OCI-LY1 (cell line): ENCODE measurements around the gene NAA11.

Experiments used
- EZH2 ChIP-seq: fragments of 200-600 bp; sonication (generic), shearing (Covaris generic); IDR thresholded peaks from 2 replicates; pipeline ENCODE4 v1.8.0; 2017; ENCODE audit warnings: borderline replicate concordance, mixed run types, mild to moderate bottlenecking, antibody characterized with exemption, low read length, moderate library complexity, mixed read lengths
- TF ChIP-seq, protein P1 (sequence below): fragments of 200-600 bp; sonication (generic), shearing (Covaris generic); IDR thresholded peaks from 2 replicates; pipeline ENCODE4 v1.5.1; 2017; ENCODE audit warnings: mild to moderate bottlenecking, antibody characterized with exemption, low read length, moderate library complexity, mixed read lengths

DNA sequence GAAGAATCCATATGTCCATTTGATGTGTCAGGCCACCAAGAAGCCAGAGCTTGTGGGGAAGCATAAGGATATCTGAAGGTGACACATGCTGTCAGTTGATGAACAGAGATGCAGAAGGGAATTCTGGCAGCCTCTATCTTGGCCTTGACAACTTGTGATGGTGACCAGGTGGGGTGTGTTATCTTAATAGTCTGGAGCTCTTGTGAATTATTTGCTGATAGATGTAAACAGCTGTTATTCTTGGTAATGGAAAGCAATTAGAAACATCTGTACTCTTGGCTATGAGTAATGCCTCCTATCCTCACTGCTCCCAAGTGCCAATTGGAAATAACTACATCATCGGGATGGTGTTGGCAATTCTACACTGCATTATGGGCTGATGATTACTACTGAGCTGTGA lies 51.9 kb downstream of the NAA11 start:
- TF ChIP-seq, protein P1, sequence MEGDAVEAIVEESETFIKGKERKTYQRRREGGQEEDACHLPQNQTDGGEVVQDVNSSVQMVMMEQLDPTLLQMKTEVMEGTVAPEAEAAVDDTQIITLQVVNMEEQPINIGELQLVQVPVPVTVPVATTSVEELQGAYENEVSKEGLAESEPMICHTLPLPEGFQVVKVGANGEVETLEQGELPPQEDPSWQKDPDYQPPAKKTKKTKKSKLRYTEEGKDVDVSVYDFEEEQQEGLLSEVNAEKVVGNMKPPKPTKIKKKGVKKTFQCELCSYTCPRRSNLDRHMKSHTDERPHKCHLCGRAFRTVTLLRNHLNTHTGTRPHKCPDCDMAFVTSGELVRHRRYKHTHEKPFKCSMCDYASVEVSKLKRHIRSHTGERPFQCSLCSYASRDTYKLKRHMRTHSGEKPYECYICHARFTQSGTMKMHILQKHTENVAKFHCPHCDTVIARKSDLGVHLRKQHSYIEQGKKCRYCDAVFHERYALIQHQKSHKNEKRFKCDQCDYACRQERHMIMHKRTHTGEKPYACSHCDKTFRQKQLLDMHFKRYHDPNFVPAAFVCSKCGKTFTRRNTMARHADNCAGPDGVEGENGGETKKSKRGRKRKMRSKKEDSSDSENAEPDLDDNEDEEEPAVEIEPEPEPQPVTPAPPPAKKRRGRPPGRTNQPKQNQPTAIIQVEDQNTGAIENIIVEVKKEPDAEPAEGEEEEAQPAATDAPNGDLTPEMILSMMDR: no peak
- no peak for TF ChIP-seq EZH2
